GM12891 (cell line): ENCODE data around the gene RCBTB2.

Experiments used
- PAX5 ChIP-seq: IDR thresholded peaks from 2 replicates; pipeline ENCODE4 v1.6.1; 2011; ENCODE audit warnings: low read length, moderate library complexity, mild to moderate bottlenecking; ENCODE audit not compliant: insufficient read depth, severe bottlenecking
- POLR2A ChIP-seq: IDR thresholded peaks from 2 replicates; pipeline ENCODE4 v1.6.1; 2011; ENCODE audit warnings: low read depth, low read length, control low read depth
- POLR2AphosphoS5 ChIP-seq: IDR thresholded peaks from 2 replicates; pipeline ENCODE4 v1.6.1; 2011; ENCODE audit warnings: low read depth, low read length, control low read depth
- TAF1 ChIP-seq: IDR thresholded peaks from 2 replicates; pipeline ENCODE4 v1.6.1; 2011; ENCODE audit warnings: low read depth, low read length, control low read depth

DNA sequence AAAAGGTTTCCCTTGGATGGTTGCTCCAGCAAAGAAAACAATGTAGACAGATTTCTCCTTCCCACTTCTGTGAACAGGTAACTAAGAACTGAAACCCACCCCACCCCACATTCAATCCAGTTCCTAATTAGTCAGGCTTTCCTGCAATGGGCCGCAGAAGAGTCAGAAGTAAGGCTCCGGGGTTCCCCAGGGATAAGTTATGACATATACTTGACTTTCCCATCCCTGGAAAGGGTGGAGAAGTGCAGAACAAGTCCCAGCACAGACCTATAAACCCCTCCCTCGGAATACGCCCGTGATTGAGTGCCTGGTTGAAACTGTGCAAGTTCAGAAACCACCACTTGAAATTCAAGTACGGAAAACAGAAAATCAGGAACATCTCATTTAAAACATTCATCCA is 24.9 kb downstream of the RCBTB2 start:
- TF ChIP-seq TAF1 (no peak), POLR2AphosphoS5 (no peak), POLR2A (no peak), PAX5 (no peak)
